ENCODE measurements around the gene ZC3HAV1. TPM values are rescaled to one million over a fixed set of nuclear protein-coding genes. Genes with fewer than 3 reads are reported as not detected.
A peak's percentile ranks its signal among the peaks of the same experiment; 100 is the strongest.

The ZC3HAV1 gene
- total and polyA plus RNA-seq, 2 of the 13 experiments (the other 11 are each of a cell fraction or from before 2014, with no cell fraction given): 12.7 to 23.7 TPM

DNA sequence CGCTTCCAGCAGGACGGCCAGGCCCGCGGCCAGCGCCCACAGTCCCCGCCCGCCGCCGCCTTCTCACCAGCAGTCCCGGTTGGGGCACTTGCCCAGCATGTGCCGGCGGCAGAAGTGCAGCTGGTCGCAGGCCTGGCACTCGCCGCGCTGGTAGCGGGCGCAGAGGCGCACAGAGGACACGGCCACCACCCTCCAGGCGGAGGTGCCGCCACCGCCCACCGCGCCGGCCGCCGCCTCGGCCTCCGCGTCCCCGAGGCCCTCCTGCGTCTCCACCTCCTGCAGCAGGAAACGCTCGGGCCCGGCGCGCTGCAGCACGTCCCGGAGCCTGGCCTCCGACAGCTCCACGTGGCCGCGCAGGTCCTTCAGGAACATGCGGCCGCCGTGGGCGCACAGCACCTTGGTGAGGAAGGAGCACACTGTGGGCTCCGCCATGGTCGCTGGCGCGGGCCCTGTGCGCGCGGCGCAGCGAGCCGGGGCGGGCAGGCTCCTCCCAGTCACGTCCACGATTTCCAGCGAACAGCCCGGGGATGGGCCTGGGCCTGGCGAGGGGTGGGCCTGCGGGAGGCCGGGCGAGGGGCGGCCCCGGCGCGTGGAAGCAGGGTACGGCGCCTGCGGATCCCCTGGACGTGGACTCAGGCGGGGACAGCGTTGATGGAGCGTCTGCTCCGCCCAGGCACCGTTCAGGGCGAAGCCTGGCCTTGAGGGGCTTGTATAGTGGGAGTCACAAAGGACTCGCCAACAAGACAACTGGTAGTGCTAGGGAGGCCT is 73.8 kb downstream of the ZC3HAV1 start, which contains the start of gene ZC3HAV1L (continued):
- TF ChIP-seq ADNP (CRISPR knock-in tag; IDR thresholded peaks at IDR 0.05) (no peak), ZNF224 (CRISPR knock-in tag; IDR thresholded peaks at IDR 0.05) (no peak), ZNF335 (CRISPR knock-in tag; IDR thresholded peaks at IDR 0.05) (no peak), POGK (CRISPR knock-in tag; conservative IDR thresholded peaks at IDR 0.05) (peak; percentile 79), MBD4 (IDR thresholded peaks at IDR 0.05; ENCODE audit: borderline replicate concordance, low read length) (no peak), ZNF12 (CRISPR knock-in tag; IDR thresholded peaks at IDR 0.05) (no peak), MAFF (IDR thresholded peaks at IDR 0.05; ENCODE audit: low read depth, low read length) (no peak), GPBP1L1 (CRISPR knock-in tag; IDR thresholded peaks at IDR 0.05) (no peak), ZBTB46 (CRISPR knock-in tag; IDR thresholded peaks at IDR 0.05; ENCODE audit: borderline replicate concordance) (no peak), RAD51 (IDR thresholded peaks at IDR 0.05; ENCODE audit: borderline replicate concordance) (no peak), BRCA1 (CRISPR knock-in tag; IDR thresholded peaks at IDR 0.05) (no peak), SATB2 (CRISPR knock-in tag; IDR thresholded peaks at IDR 0.05) (no peak), ZFYVE20 (CRISPR knock-in tag; IDR thresholded peaks at IDR 0.05; ENCODE audit: borderline replicate concordance, low read depth) (0 out of 2 replicates have a peak, but pooled peaks have one; percentile 77), GTF2F1 (IDR thresholded peaks at IDR 0.05; ENCODE audit: low read length) (no peak), RNF2 (conservative IDR thresholded peaks at IDR 0.05; ENCODE audit: low read depth) (no peak; the same call in 1 of the 2 replicates)
- TF ChIP-seq, protein P1, sequence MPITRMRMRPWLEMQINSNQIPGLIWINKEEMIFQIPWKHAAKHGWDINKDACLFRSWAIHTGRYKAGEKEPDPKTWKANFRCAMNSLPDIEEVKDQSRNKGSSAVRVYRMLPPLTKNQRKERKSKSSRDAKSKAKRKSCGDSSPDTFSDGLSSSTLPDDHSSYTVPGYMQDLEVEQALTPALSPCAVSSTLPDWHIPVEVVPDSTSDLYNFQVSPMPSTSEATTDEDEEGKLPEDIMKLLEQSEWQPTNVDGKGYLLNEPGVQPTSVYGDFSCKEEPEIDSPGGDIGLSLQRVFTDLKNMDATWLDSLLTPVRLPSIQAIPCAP (CRISPR knock-in tag; IDR thresholded peaks at IDR 0.05; ENCODE audit: low read depth): 0 out of 2 replicates have a peak, but pooled peaks have one; percentile 33
